Measurements from ENCODE around the gene TXNDC11. TPM values are rescaled to one million over a fixed set of nuclear protein-coding genes. Genes with fewer than 3 reads are reported as not detected.

TXNDC11 gene
- total and polyA plus RNA-seq, 2 experiments from 2014 or later, result 6.8 to 12.0 TPM

GRCh38 chr16:11670171-11671131 lies 72.2 kb downstream of the TXNDC11 start:
- peaks cover 37% of the 10 kb centered on the region for H4K20me1 ChIP-seq (replicated peaks; ENCODE audit: insufficient read depth)
- peak overlapping the region; percentile 76 for H3K4me3 Mint-ChIP-seq
- peaks cover 16% of the 10 kb centered on the region for H3K27me3 Mint-ChIP-seq (ENCODE audit: insufficient read depth, low read depth, poor library complexity)

DNA sequence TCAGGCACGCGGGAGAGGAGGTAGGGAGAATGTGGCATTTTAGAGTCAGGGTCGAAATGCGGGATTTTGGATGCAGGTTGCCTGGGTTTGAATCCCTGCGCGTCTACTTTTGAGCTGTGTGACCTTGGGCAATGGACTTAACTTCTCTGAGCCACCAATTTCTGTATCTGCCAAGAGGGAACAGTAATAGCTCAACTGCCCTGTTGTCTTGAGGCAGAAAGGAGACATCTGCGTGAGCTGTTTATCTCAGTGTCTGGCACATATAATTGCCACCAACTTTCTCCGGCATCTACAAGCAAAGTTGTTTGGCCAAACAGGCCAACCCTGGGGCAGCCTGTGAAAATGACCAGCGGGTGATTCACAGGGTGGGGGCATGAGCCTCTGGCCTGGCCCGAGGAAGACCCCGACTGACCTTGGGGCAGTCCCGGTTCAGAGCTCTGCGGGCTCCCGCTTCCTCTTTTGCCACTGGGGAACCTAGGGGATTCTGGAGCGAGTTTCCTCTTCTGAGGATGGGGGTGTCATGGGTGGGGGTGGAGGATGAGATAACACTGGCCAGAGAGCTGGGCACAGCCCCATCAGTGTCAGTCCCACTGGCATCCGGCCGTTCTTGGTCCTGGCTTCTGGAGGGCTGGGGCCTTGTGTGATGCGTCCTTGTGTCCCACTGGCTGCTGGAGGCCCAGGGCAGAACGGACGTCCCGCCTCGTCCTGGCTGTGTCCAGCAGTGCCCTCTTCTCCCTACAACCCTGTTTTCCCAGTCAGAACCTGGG lies 73.1 kb downstream of the TXNDC11 start:
- no peak overlapping the region for H2AFZ ChIP-seq
- peaks cover 29% of the 10 kb centered on the region for H3K4me1 ChIP-seq (ENCODE audit: insufficient read depth)
- H3K4me2 ChIP-seq, result peak overlapping the region; percentile 90
- H3F3A ChIP-seq (replicated peaks; ENCODE audit: low read depth), result peaks cover 11% of the 10 kb centered on the region; the same call in 1 of the 2 replicates
- no peaks in the 10 kb centered on the region for H3K9me2 ChIP-seq (ENCODE audit: insufficient read depth)
- 0 out of 2 replicates have a peak, but pooled peaks cover 3% of the 10 kb centered on the region for H3K27me3 ChIP-seq (ENCODE audit: insufficient read depth)
- no peak; the same call in 2 of the 3 replicates for ATAC-seq
- Mint-ChIP-seq H3K27me3 (ENCODE audit: insufficient read depth, low read depth, poor library complexity) (peaks cover 15% of the 10 kb centered on the region), H3K36me3 (ENCODE audit: low read depth) (no peaks in the 10 kb centered on the region), H3K9me3 (no peaks in the 10 kb centered on the region), H3K4me1 (peaks cover 55% of the 10 kb centered on the region), H3K4me3 (peak overlapping the region; percentile 76), H3K27ac (no peak overlapping the region; the same call in 1 of the 2 replicates)
- peak; percentile 25 for DNase-seq (ENCODE audit: low spot score)
- no peak overlapping the region for H3K27ac ChIP-seq (ENCODE audit: low read depth)
- no peaks in the 10 kb centered on the region for H3K36me3 ChIP-seq (ENCODE audit: insufficient read depth)
- peaks cover 36% of the 10 kb centered on the region for H4K20me1 ChIP-seq (replicated peaks; ENCODE audit: insufficient read depth)
- TF ChIP-seq EZH2 (IDR thresholded peaks at IDR 0.05; ENCODE audit: low read depth, unreplicated experiment), result no peak
- no peak for TF ChIP-seq STAT1 (IDR thresholded peaks at IDR 0.05; ENCODE audit: unreplicated experiment)
- TF ChIP-seq CTCF (conservative IDR thresholded peaks at IDR 0.05; ENCODE audit: low read depth in 2 of 2), result no peak
- TF ChIP-seq ETS1 (IDR thresholded peaks at IDR 0.05), result no peak
- no peak for TF ChIP-seq ZNF462 (CRISPR knock-in tag; IDR thresholded peaks at IDR 0.05)
- TF ChIP-seq ZNF114 (CRISPR knock-in tag; IDR thresholded peaks at IDR 0.05), result no peak
- no peak for TF ChIP-seq EZH2phosphoT487 (IDR thresholded peaks at IDR 0.05; ENCODE audit: unreplicated experiment)
- TF ChIP-seq ZNF331 (CRISPR knock-in tag; IDR thresholded peaks at IDR 0.05; ENCODE audit: low read depth), result no peak
- H3K79me2 ChIP-seq (replicated peaks; ENCODE audit: insufficient read depth), result peaks cover 57% of the 10 kb centered on the region
- H3K4me3 ChIP-seq, result peak overlapping the region; percentile 85

More at GRCh38 chr16:11670171-11671131, 72.2 kb downstream of the TXNDC11 start:
- no peaks in the 10 kb centered on the region for H3K36me3 ChIP-seq (ENCODE audit: insufficient read depth)
- H3K27ac ChIP-seq (ENCODE audit: low read depth), result no peak overlapping the region
- H3K4me2 ChIP-seq, result peak overlapping the region; percentile 90
- TF ChIP-seq ZNF331 (CRISPR knock-in tag; IDR thresholded peaks at IDR 0.05; ENCODE audit: low read depth) (no peak), ZNF114 (CRISPR knock-in tag; IDR thresholded peaks at IDR 0.05) (no peak)
- no peaks in the 10 kb centered on the region; the same call in 2 of the 3 replicates for H3K36me3 Mint-ChIP-seq (ENCODE audit: low read depth)
- H2AFZ ChIP-seq, result no peak overlapping the region
- peaks cover 52% of the 10 kb centered on the region for H3K4me1 Mint-ChIP-seq
- peak overlapping the region; percentile 75 for H3K27ac Mint-ChIP-seq
- DNase-seq (ENCODE audit: low spot score) (no peak), ATAC-seq (no peak)
- H3K4me1 ChIP-seq (ENCODE audit: insufficient read depth), result peaks cover 20% of the 10 kb centered on the region
- H3K27me3 ChIP-seq (ENCODE audit: insufficient read depth), result 0 out of 2 replicates have a peak, but pooled peaks cover 3% of the 10 kb centered on the region
- peaks cover 57% of the 10 kb centered on the region for H3K79me2 ChIP-seq (replicated peaks; ENCODE audit: insufficient read depth)
- H3K4me3 ChIP-seq, result peak overlapping the region; percentile 85
- H3K9me3 Mint-ChIP-seq, result no peaks in the 10 kb centered on the region
- H3K9me2 ChIP-seq (ENCODE audit: insufficient read depth), result no peaks in the 10 kb centered on the region
- H3F3A ChIP-seq (replicated peaks; ENCODE audit: low read depth), result 0 out of 2 replicates have a peak, but pooled peaks cover 7% of the 10 kb centered on the region
